HCT116 (cell line): ENCODE data around the gene FKBP5. TPM values are rescaled to one million over a fixed set of nuclear protein-coding genes. Genes with fewer than 3 reads are reported as not detected.

Experiments used
- ATAC-seq: fragments of 200-7000 bp; cut with Tn5 transposase; 2 replicates; pipeline ENCODE4 v1.9.1; 2020; ENCODE audit warnings: mild to moderate bottlenecking, moderate library complexity
- BruUV-seq: library from RNA; stranded (reverse); fragments of 400-500 nt; replicated peaks from 2 replicates; lab custom pipeline; 2021; lab: Mats Ljungman, UMichigan
- CTCF ChIA-PET: fragments of 300-600 bp; sonication (Branson Sonifier 250); formaldehyde crosslinking; loops from one replicate; lab custom pipeline; 2021; ENCODE audit warnings: antibody characterized with exemption; lab: Charles Lee
- POLR2A ChIA-PET: fragments of 300-600, 350-600 bp; sonication (Branson Sonifier 250); formaldehyde crosslinking; loops from one replicate; lab custom pipeline; 2021; ENCODE audit warnings: antibody characterized with exemption; lab: Charles Lee
- RAD21 ChIA-PET, 2 experiments: fragments of 300-600 bp; sonication (Branson Sonifier 250); formaldehyde crosslinking; loops; one replicate each; lab custom pipeline; 2023; ENCODE audit warnings: low total read pairs in 2 of 2; ENCODE audit not compliant: uncharacterized antibody in 2 of 2, unreplicated experiment in 2 of 2, low non-redundant PET in 1 of 2; lab: Charles Lee
- DNase-seq: peaks from one replicate; pipeline ENCODE4 v3.0.0-alpha.2; 2010; ENCODE audit warnings: low read depth, low spot score
- H2AFZ ChIP-seq: fragments of 200-600 bp; shearing (Covaris generic), sonication (generic); 2 replicates; pipeline ENCODE4 v1.6.1; 2017; ENCODE audit warnings: low read depth, mixed run types, mixed read lengths, antibody characterized with exemption, low read length; ENCODE audit not compliant: poor library complexity, severe bottlenecking
- H3K27ac ChIP-seq: 2 replicates; pipeline ENCODE4 v1.5.1; 2012; ENCODE audit warnings: low read depth, low read length
- H3K27me3 ChIP-seq: fragments of 200-600 bp; sonication (generic); 2 replicates; pipeline ENCODE4 v1.6.1; 2016; ENCODE audit warnings: mixed run types, low read length, mixed read lengths; ENCODE audit not compliant: insufficient read depth
- H3K36me3 ChIP-seq, 2 experiments: fragments of 200-500 bp in 1 of 2; fragments of 200-600 bp in 1 of 2; sonication (Bioruptor generic) in 1 of 2; sonication (generic) in 1 of 2; 2 replicates each; pipeline versions ENCODE4 v1.5.1 to v1.6.1; 2014 to 2016; ENCODE audit warnings: low read length in 2 of 2, inconsistent platforms in 1 of 2, mixed read lengths in 1 of 2, mixed run types in 1 of 2; ENCODE audit not compliant: insufficient read depth in 2 of 2, control insufficient read depth in 1 of 2
- H3K4me1 ChIP-seq, 2 experiments: fragments of 200-600 bp in 1 of 2; sonication (generic) in 1 of 2; 2 replicates each; pipeline versions ENCODE4 v1.5.1 to v1.6.1; 2012 to 2017; ENCODE audit warnings: low read length in 2 of 2, inconsistent platforms in 1 of 2, mild to moderate bottlenecking in 1 of 2, mixed read lengths in 1 of 2, mixed run types in 1 of 2, moderate library complexity in 1 of 2; ENCODE audit not compliant: insufficient read depth in 2 of 2, control insufficient read depth in 1 of 2
- H3K4me2 ChIP-seq: fragments of 200-600 bp; sonication (generic); 2 replicates; pipeline ENCODE4 v1.6.1; 2017; ENCODE audit warnings: mixed run types, low read length, mixed read lengths
- H3K4me3 ChIP-seq, 2 experiments: fragments of 200-600 bp in 1 of 2; sonication (generic) in 1 of 2; replicated peaks in 1 of 2; 2 replicates each; pipeline ENCODE4 v1.5.1; 2011 to 2016; ENCODE audit warnings: low read length in 2 of 2, control low read depth in 1 of 2, low read depth in 1 of 2, mild to moderate bottlenecking in 1 of 2, mixed read lengths in 1 of 2, mixed run types in 1 of 2
- H3K79me2 ChIP-seq: fragments of 200-600 bp; sonication (generic); 2 replicates; pipeline ENCODE4 v1.6.1; 2017; ENCODE audit warnings: mild to moderate bottlenecking, mixed run types, low read length, moderate library complexity, mixed read lengths; ENCODE audit not compliant: insufficient read depth
- H3K9ac ChIP-seq: fragments of 200-600 bp; sonication (generic); 2 replicates; pipeline ENCODE4 v1.6.1; 2016; ENCODE audit warnings: low read length, mixed read lengths
- H3K9me2 ChIP-seq: fragments of 200-600 bp; sonication (generic), shearing (Covaris generic); 2 replicates; pipeline ENCODE4 v1.6.1; 2017; ENCODE audit warnings: mixed run types, mild to moderate bottlenecking, moderate library complexity; ENCODE audit not compliant: insufficient read depth
- H3K9me3 ChIP-seq, 2 experiments: fragments of 200-500 bp in 1 of 2; fragments of 200-600 bp in 1 of 2; sonication (Bioruptor generic) in 1 of 2; sonication (generic) in 1 of 2; 2 replicates each; pipeline ENCODE4 v1.6.1; 2014 to 2017; ENCODE audit warnings: low read length in 2 of 2, mixed read lengths in 2 of 2, inconsistent platforms in 1 of 2, low read depth in 1 of 2, mild to moderate bottlenecking in 1 of 2, mixed run types in 1 of 2, moderate library complexity in 1 of 2; ENCODE audit not compliant: control insufficient read depth in 1 of 2, insufficient read depth in 1 of 2
- H4K20me1 ChIP-seq: fragments of 200-600 bp; sonication (generic), shearing (Covaris generic); 2 replicates; pipeline ENCODE4 v1.6.1; 2017; ENCODE audit warnings: mixed run types, mild to moderate bottlenecking, moderate library complexity; ENCODE audit not compliant: insufficient read depth
- CBX3 ChIP-seq: IDR thresholded peaks from 2 replicates; pipeline ENCODE4 v1.6.1; 2012; ENCODE audit warnings: low read depth
- CEBPB ChIP-seq: IDR thresholded peaks from 2 replicates; pipeline ENCODE4 v1.6.1; 2012; ENCODE audit warnings: low read depth
- EGR1 ChIP-seq: IDR thresholded peaks from 2 replicates; pipeline ENCODE4 v1.6.1; 2012; ENCODE audit warnings: low read depth
- JUND ChIP-seq: IDR thresholded peaks from 2 replicates; pipeline ENCODE4 v1.6.1; 2012
- POLR2A ChIP-seq: IDR thresholded peaks from 2 replicates; pipeline ENCODE4 v1.7.0; 2011; ENCODE audit warnings: borderline replicate concordance; ENCODE audit not compliant: insufficient read depth, insufficient read length; ENCODE audit errors: extremely low read depth
- TCF7L2 ChIP-seq: IDR thresholded peaks from 2 replicates; pipeline ENCODE4 v1.7.0; 2011; ENCODE audit warnings: borderline replicate concordance, inconsistent platforms; ENCODE audit not compliant: insufficient read depth, insufficient read length; ENCODE audit errors: extremely low read depth
- intact Hi-C: fragments of 100-400 bp; cut with micrococcal nuclease; formaldehyde crosslinking; loops from 2 replicates; pipeline ENCODE4 v1.10.0; 2022
- total RNA-seq: library from RNA; stranded (reverse); gene quantifications from one replicate; pipeline ENCODE4 v1.2.1, GENCODE V29; 2021; ENCODE audit not compliant: unreplicated experiment
- TF ChIP-seq, protein P1 (sequence below): IDR thresholded peaks from 2 replicates; pipeline ENCODE4 v1.6.1; 2012
- TF ChIP-seq, protein P2 (sequence below), 3 experiments: fragments of 200-600 bp in 1 of 3; sonication (generic) in 1 of 3; IDR thresholded peaks in 2 of 3; conservative IDR thresholded peaks in 1 of 3; 2 replicates each; pipeline ENCODE4 v1.5.1; 2012 to 2017; ENCODE audit warnings: low read depth in 2 of 3, low read length in 2 of 3, antibody characterized with exemption in 1 of 3, borderline replicate concordance in 1 of 3, control low read depth in 1 of 3, mild to moderate bottlenecking in 1 of 3, mixed read lengths in 1 of 3, mixed run types in 1 of 3, moderate library complexity in 1 of 3; ENCODE audit not compliant: insufficient read depth in 1 of 3
- TF ChIP-seq, protein P3 (sequence below): IDR thresholded peaks from 2 replicates; pipeline ENCODE4 v1.6.1; 2012
- TF ChIP-seq, protein P4 (sequence below): IDR thresholded peaks from 2 replicates; pipeline ENCODE4 v1.6.1; 2012; ENCODE audit warnings: low read depth

The FKBP5 gene
- total RNA-seq, 1 experiment from 2014 or later: 50.3 TPM

DNA sequence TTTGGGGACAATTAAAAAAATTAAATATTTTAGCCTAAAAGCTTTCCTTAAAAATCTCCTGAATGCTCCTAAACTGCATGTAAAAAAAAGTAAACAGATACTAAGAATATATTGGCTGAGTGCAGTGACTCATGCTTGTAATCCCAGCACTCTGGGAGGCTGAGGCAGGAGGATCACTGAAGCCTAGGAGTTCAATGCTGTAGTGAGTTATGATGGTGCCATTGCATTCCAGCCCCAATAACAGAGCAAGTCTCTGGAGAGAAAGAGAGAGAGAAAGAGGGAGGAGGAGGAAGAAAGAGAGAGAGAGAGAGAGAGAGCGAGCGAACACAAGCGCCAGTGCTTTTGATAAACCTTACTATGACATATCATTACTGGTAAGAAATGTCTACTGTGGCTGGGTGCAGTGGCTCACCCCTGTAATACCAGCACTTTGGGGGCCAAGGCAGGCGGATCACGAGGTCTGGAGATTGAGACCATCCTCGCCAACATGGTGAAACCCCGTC, 58.8 kb downstream of the FKBP5 start:
- TF ChIP-seq, protein P1, sequence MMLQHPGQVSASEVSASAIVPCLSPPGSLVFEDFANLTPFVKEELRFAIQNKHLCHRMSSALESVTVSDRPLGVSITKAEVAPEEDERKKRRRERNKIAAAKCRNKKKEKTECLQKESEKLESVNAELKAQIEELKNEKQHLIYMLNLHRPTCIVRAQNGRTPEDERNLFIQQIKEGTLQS: no peak
- TF ChIP-seq, protein P2, sequence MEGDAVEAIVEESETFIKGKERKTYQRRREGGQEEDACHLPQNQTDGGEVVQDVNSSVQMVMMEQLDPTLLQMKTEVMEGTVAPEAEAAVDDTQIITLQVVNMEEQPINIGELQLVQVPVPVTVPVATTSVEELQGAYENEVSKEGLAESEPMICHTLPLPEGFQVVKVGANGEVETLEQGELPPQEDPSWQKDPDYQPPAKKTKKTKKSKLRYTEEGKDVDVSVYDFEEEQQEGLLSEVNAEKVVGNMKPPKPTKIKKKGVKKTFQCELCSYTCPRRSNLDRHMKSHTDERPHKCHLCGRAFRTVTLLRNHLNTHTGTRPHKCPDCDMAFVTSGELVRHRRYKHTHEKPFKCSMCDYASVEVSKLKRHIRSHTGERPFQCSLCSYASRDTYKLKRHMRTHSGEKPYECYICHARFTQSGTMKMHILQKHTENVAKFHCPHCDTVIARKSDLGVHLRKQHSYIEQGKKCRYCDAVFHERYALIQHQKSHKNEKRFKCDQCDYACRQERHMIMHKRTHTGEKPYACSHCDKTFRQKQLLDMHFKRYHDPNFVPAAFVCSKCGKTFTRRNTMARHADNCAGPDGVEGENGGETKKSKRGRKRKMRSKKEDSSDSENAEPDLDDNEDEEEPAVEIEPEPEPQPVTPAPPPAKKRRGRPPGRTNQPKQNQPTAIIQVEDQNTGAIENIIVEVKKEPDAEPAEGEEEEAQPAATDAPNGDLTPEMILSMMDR (IDR thresholded peaks at IDR 0.05 in 2 of 3, conservative IDR thresholded peaks at IDR 0.05 in 1 of 3; ENCODE audit: borderline replicate concordance in 1 of 3, insufficient read depth in 1 of 3, low read depth in 2 of 3, low read length in 2 of 3): no peak
- TF ChIP-seq JUND (no peak), POLR2A (no peak), CBX3 (no peak), CEBPB (no peak), TCF7L2 (no peak), EGR1 (no peak)
- TF ChIP-seq, protein P3, sequence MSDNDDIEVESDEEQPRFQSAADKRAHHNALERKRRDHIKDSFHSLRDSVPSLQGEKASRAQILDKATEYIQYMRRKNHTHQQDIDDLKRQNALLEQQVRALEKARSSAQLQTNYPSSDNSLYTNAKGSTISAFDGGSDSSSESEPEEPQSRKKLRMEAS: no peak
- TF ChIP-seq, protein P4, sequence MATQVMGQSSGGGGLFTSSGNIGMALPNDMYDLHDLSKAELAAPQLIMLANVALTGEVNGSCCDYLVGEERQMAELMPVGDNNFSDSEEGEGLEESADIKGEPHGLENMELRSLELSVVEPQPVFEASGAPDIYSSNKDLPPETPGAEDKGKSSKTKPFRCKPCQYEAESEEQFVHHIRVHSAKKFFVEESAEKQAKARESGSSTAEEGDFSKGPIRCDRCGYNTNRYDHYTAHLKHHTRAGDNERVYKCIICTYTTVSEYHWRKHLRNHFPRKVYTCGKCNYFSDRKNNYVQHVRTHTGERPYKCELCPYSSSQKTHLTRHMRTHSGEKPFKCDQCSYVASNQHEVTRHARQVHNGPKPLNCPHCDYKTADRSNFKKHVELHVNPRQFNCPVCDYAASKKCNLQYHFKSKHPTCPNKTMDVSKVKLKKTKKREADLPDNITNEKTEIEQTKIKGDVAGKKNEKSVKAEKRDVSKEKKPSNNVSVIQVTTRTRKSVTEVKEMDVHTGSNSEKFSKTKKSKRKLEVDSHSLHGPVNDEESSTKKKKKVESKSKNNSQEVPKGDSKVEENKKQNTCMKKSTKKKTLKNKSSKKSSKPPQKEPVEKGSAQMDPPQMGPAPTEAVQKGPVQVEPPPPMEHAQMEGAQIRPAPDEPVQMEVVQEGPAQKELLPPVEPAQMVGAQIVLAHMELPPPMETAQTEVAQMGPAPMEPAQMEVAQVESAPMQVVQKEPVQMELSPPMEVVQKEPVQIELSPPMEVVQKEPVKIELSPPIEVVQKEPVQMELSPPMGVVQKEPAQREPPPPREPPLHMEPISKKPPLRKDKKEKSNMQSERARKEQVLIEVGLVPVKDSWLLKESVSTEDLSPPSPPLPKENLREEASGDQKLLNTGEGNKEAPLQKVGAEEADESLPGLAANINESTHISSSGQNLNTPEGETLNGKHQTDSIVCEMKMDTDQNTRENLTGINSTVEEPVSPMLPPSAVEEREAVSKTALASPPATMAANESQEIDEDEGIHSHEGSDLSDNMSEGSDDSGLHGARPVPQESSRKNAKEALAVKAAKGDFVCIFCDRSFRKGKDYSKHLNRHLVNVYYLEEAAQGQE: no peak
- Histone ChIP-seq H2AFZ (no peak overlapping the region), H3K9ac (no peak overlapping the region), H3K4me1 (peaks cover 3 to 4% of the 10 kb centered on the region in 2 experiments; a peak in 2 of 4 replicates), H3K9me2 (no peaks in the 10 kb centered on the region), H4K20me1 (no peaks in the 10 kb centered on the region), H3K4me2 (no peak overlapping the region), H3K79me2 (no peaks in the 10 kb centered on the region; the same call in 1 of the 2 replicates), H3K27me3 (no peaks in the 10 kb centered on the region), H3K27ac (no peak overlapping the region), H3K4me3 (no peak overlapping the region), H3K36me3 (peaks cover 0 to 6% of the 10 kb centered on the region in 2 experiments; a peak in 1 of 4 replicates), H3K9me3 (no peaks in the 10 kb centered on the region)
- RAD21 ChIA-PET: no interaction called here
- intact Hi-C loops: no loop called here
- ATAC-seq (no peak), DNase-seq (no peak)
- BruUV-seq: no TSS peak
- CTCF ChIA-PET: no interaction called here
- POLR2A ChIA-PET: no interaction called here
